AG04449 (cell line): ENCODE data around the gene ANTXR1.

ENCODE experiments used
- CTCF ChIA-PET: fragments of 350-600 bp; formaldehyde crosslinking; extraction: SDS; loops from one replicate; lab custom pipeline; 2021; ENCODE audit warnings: antibody characterized with exemption; lab: Yijun Ruan, JAX
- POLR2A ChIA-PET: fragments of 400-600, 350-600 bp; formaldehyde crosslinking; extraction: SDS; loops from one replicate; lab custom pipeline; 2020; ENCODE audit warnings: antibody characterized with exemption, inconsistent platforms; lab: Yijun Ruan, JAX
- DNase-seq: peaks from one replicate; pipeline ENCODE4 v3.0.0-alpha.2; 2010; ENCODE audit warnings: low read depth, low spot score
- H3K4me3 ChIP-seq: 2 replicates; pipeline ENCODE4 v1.5.1; 2011; ENCODE audit warnings: low read depth, mild to moderate bottlenecking, control low read depth, low read length
- CTCF ChIP-seq: IDR thresholded peaks from one replicate; pipeline ENCODE4 v1.5.1; 2011; ENCODE audit warnings: mild to moderate bottlenecking, moderate library complexity, low read length, control low read depth, inconsistent platforms; ENCODE audit not compliant: insufficient read depth; ENCODE audit errors: missing control alignments

ANTXR1 gene

GRCh38 chr2:69073928-69074570 lies 61.1 kb downstream of the ANTXR1 start:
- no peak overlapping the region for H3K4me3 ChIP-seq
- no peak for TF ChIP-seq CTCF
- ChIA-PET CTCF (interaction anchor here (1.1 to 1.6 kb wide), 2 partner anchors 9 to 14 kb away, joined by 3 read pairs; no protein-coding TSS in a partner anchor), POLR2A (no interaction called here)
- no peak for DNase-seq

- no peak for DNase-seq
- no peak overlapping the region for H3K4me3 ChIP-seq
- POLR2A ChIA-PET, result no interaction called here
- CTCF ChIA-PET, result interaction anchor here (1.6 kb wide), 1 partner anchor 13 kb away, joined by 3 read pairs; no protein-coding TSS in a partner anchor
- no peak for TF ChIP-seq CTCF
Measured at GRCh38 chr2:69074918-69075317, 61.9 kb downstream of the ANTXR1 start.

- ChIA-PET POLR2A (no interaction called here), CTCF (interaction anchor here (1.1 kb wide), 1 partner anchor 9 kb away, joined by 3 read pairs; no protein-coding TSS in a partner anchor)
Measured at GRCh38 chr2:69075486-69075885, 62.5 kb downstream of the ANTXR1 start.

GRCh38 chr2:69076601-69077000 lies 63.6 kb downstream of the ANTXR1 start:
- no peak overlapping the region for H3K4me3 ChIP-seq
- ChIA-PET CTCF (interaction anchor here (1.1 kb wide), 1 partner anchor 13 kb away, joined by 3 read pairs; no protein-coding TSS in a partner anchor), POLR2A (no interaction called here)
- no peak for DNase-seq
- no peak for TF ChIP-seq CTCF

More at GRCh38 chr2:69075486-69075885, 62.5 kb downstream of the ANTXR1 start:
- no peak overlapping the region for H3K4me3 ChIP-seq
- no peak for TF ChIP-seq CTCF
- no peak for DNase-seq

GRCh38 chr2:69077252-69077950 lies 64.4 kb downstream of the ANTXR1 start:
- no peak for DNase-seq

More at GRCh38 chr2:69077252-69077950, 64.4 kb downstream of the ANTXR1 start:
- no peak for TF ChIP-seq CTCF
- POLR2A ChIA-PET, result no interaction called here
- CTCF ChIA-PET, result interaction anchor here (1.1 kb wide), 1 partner anchor 12 kb away, joined by 3 read pairs; no protein-coding TSS in a partner anchor
- H3K4me3 ChIP-seq, result no peak overlapping the region
